HL-60 (cell line): ENCODE measurements around the gene HMCN1.

Experiments
- DNase-seq, 2 experiments: peaks; one replicate each; pipeline ENCODE4 v3.0.0-alpha.2; 2010 to 2020; ENCODE audit warnings: low read depth in 1 of 2, low spot score in 1 of 2
- H3K27ac ChIP-seq: fragments of 250-450 bp; sonication (Bioruptor Pico); replicated peaks from 2 replicates; pipeline ENCODE4 v1.5.1; 2020; ENCODE audit warnings: mild to moderate bottlenecking, moderate library complexity
- H3K27me3 ChIP-seq: fragments of 250-450 bp; sonication (Bioruptor Pico); 2 replicates; pipeline ENCODE4 v1.5.1; 2021; ENCODE audit warnings: mild to moderate bottlenecking, moderate library complexity; ENCODE audit not compliant: insufficient read depth, poor library complexity, severe bottlenecking
- H3K4me3 ChIP-seq: replicated peaks from 2 replicates; pipeline ENCODE4 v1.5.1; 2011; ENCODE audit warnings: mild to moderate bottlenecking, control low read depth, low read length; ENCODE audit not compliant: insufficient read depth
- CTCF ChIP-seq: IDR thresholded peaks from one replicate; pipeline ENCODE4 v1.5.1; 2011; ENCODE audit warnings: low read length, control low read depth, inconsistent platforms; ENCODE audit not compliant: insufficient read depth
- GABPA ChIP-seq: IDR thresholded peaks from 2 replicates; pipeline ENCODE4 v1.6.1; 2012; ENCODE audit warnings: low read depth
- POLR2AphosphoS5 ChIP-seq: IDR thresholded peaks from 2 replicates; pipeline ENCODE4 v1.6.1; 2012; ENCODE audit warnings: low read depth
- REST ChIP-seq: IDR thresholded peaks from 2 replicates; pipeline ENCODE4 v1.6.1; 2012; ENCODE audit warnings: low read depth; ENCODE audit not compliant: insufficient replicate concordance
- SPI1 ChIP-seq: IDR thresholded peaks from 2 replicates; pipeline ENCODE4 v1.6.1; 2012; ENCODE audit warnings: low read depth, mild to moderate bottlenecking, borderline replicate concordance

The HMCN1 gene

GRCh38 chr1:185807275-185807674 lies 73.1 kb downstream of the HMCN1 start:
- no peak for DNase-seq
- H3K27ac ChIP-seq, result no peak overlapping the region
- TF ChIP-seq GABPA (no peak), CTCF (no peak), REST (no peak), POLR2AphosphoS5 (no peak), SPI1 (no peak)
- no peak overlapping the region for H3K4me3 ChIP-seq
- peaks cover 4% of the 10 kb centered on the region for H3K27me3 ChIP-seq

- peaks cover 3% of the 10 kb centered on the region for H3K27me3 ChIP-seq
- H3K4me3 ChIP-seq, result no peak overlapping the region
- DNase-seq, result no peak
- H3K27ac ChIP-seq, result no peak overlapping the region
- TF ChIP-seq POLR2AphosphoS5 (no peak), SPI1 (no peak), CTCF (no peak), GABPA (no peak), REST (no peak)
Observed at GRCh38 chr1:185808631-185809030, 74.4 kb downstream of the HMCN1 start.

GRCh38 chr1:185811073-185811709 lies 77.0 kb downstream of the HMCN1 start:
- no peak for TF ChIP-seq POLR2AphosphoS5
- no peak for TF ChIP-seq GABPA
- no peak for TF ChIP-seq SPI1
- no peak for TF ChIP-seq CTCF
- no peak for TF ChIP-seq REST
- Histone ChIP-seq H3K4me3 (no peak overlapping the region), H3K27ac (no peak overlapping the region), H3K27me3 (no peaks in the 10 kb centered on the region)
- no peak for DNase-seq
